GM15510 (cell line): ENCODE measurements around the gene ARHGAP18.

Source experiments
- POLR2A ChIP-seq: IDR thresholded peaks from 3 replicates; pipeline ENCODE4 v1.6.1; 2011; ENCODE audit warnings: borderline replicate concordance; ENCODE audit not compliant: insufficient read length; ENCODE audit errors: extremely low read depth

The ARHGAP18 gene

GRCh38 chr6:129707882-129708495, 2.0 kb downstream of the ARHGAP18 start:
- TF ChIP-seq POLR2A: no peak

GRCh38 chr6:129707028-129707427, 2.9 kb downstream of the ARHGAP18 start:
- no peak for TF ChIP-seq POLR2A

- no peak for TF ChIP-seq POLR2A
Observed at GRCh38 chr6:129705212-129705611, 4.8 kb downstream of the ARHGAP18 start.

GRCh38 chr6:129704708-129705107, 5.3 kb downstream of the ARHGAP18 start:
- no peak for TF ChIP-seq POLR2A

GRCh38 chr6:129701721-129702455, 8.1 kb downstream of the ARHGAP18 start:
- no peak for TF ChIP-seq POLR2A

GRCh38 chr6:129700666-129701065, 9.3 kb downstream of the ARHGAP18 start:
- no peak for TF ChIP-seq POLR2A

GRCh38 chr6:129699659-129700058, 10.3 kb downstream of the ARHGAP18 start:
- TF ChIP-seq POLR2A: no peak

- TF ChIP-seq POLR2A: no peak
Observed at GRCh38 chr6:129698430-129698829, 11.5 kb downstream of the ARHGAP18 start.

- TF ChIP-seq POLR2A: no peak
Observed at GRCh38 chr6:129697788-129698187, 12.2 kb downstream of the ARHGAP18 start.

GRCh38 chr6:129696843-129697242, 13.1 kb downstream of the ARHGAP18 start:
- TF ChIP-seq POLR2A: no peak

- no peak for TF ChIP-seq POLR2A
Observed at GRCh38 chr6:129696028-129696418, 14.0 kb downstream of the ARHGAP18 start.

- TF ChIP-seq POLR2A: no peak
Observed at GRCh38 chr6:129695373-129696027, 14.5 kb downstream of the ARHGAP18 start.

- no peak for TF ChIP-seq POLR2A
Observed at GRCh38 chr6:129694036-129694435, 15.9 kb downstream of the ARHGAP18 start.

- no peak for TF ChIP-seq POLR2A
Observed at GRCh38 chr6:129692467-129692866, 17.5 kb downstream of the ARHGAP18 start.

GRCh38 chr6:129691709-129692108, 18.3 kb downstream of the ARHGAP18 start:
- TF ChIP-seq POLR2A: no peak
